ENCODE measurements around the gene DLD. TPM values are rescaled to one million over a fixed set of nuclear protein-coding genes. Genes with fewer than 3 reads are reported as not detected.

The DLD gene
- total and polyA plus RNA-seq, 2 of the 8 experiments (the other 6 are each of a cell fraction or from before 2014, with no cell fraction given): 63.7 to 88.5 TPM

DNA sequence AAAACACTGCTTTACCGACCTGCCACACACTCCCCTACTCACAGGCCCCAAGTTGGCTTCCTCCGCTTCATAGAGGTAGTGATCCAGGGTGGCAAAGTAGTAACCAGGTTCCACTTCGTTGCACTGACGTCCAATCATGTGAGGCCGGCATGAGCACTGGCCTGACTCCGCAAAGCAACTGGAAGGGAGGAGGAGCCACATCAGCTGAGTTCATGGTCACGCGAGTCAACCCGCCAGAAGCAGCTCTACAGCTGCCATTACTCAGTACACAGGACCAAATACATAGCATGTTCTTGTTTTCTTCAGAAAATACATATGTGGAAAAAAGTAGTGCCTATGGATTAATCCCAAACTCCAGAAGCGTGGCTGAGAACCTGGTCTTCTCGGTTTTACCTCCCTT, 73.5 kb downstream of the DLD start (continued):
- TF ChIP-seq, protein P1, sequence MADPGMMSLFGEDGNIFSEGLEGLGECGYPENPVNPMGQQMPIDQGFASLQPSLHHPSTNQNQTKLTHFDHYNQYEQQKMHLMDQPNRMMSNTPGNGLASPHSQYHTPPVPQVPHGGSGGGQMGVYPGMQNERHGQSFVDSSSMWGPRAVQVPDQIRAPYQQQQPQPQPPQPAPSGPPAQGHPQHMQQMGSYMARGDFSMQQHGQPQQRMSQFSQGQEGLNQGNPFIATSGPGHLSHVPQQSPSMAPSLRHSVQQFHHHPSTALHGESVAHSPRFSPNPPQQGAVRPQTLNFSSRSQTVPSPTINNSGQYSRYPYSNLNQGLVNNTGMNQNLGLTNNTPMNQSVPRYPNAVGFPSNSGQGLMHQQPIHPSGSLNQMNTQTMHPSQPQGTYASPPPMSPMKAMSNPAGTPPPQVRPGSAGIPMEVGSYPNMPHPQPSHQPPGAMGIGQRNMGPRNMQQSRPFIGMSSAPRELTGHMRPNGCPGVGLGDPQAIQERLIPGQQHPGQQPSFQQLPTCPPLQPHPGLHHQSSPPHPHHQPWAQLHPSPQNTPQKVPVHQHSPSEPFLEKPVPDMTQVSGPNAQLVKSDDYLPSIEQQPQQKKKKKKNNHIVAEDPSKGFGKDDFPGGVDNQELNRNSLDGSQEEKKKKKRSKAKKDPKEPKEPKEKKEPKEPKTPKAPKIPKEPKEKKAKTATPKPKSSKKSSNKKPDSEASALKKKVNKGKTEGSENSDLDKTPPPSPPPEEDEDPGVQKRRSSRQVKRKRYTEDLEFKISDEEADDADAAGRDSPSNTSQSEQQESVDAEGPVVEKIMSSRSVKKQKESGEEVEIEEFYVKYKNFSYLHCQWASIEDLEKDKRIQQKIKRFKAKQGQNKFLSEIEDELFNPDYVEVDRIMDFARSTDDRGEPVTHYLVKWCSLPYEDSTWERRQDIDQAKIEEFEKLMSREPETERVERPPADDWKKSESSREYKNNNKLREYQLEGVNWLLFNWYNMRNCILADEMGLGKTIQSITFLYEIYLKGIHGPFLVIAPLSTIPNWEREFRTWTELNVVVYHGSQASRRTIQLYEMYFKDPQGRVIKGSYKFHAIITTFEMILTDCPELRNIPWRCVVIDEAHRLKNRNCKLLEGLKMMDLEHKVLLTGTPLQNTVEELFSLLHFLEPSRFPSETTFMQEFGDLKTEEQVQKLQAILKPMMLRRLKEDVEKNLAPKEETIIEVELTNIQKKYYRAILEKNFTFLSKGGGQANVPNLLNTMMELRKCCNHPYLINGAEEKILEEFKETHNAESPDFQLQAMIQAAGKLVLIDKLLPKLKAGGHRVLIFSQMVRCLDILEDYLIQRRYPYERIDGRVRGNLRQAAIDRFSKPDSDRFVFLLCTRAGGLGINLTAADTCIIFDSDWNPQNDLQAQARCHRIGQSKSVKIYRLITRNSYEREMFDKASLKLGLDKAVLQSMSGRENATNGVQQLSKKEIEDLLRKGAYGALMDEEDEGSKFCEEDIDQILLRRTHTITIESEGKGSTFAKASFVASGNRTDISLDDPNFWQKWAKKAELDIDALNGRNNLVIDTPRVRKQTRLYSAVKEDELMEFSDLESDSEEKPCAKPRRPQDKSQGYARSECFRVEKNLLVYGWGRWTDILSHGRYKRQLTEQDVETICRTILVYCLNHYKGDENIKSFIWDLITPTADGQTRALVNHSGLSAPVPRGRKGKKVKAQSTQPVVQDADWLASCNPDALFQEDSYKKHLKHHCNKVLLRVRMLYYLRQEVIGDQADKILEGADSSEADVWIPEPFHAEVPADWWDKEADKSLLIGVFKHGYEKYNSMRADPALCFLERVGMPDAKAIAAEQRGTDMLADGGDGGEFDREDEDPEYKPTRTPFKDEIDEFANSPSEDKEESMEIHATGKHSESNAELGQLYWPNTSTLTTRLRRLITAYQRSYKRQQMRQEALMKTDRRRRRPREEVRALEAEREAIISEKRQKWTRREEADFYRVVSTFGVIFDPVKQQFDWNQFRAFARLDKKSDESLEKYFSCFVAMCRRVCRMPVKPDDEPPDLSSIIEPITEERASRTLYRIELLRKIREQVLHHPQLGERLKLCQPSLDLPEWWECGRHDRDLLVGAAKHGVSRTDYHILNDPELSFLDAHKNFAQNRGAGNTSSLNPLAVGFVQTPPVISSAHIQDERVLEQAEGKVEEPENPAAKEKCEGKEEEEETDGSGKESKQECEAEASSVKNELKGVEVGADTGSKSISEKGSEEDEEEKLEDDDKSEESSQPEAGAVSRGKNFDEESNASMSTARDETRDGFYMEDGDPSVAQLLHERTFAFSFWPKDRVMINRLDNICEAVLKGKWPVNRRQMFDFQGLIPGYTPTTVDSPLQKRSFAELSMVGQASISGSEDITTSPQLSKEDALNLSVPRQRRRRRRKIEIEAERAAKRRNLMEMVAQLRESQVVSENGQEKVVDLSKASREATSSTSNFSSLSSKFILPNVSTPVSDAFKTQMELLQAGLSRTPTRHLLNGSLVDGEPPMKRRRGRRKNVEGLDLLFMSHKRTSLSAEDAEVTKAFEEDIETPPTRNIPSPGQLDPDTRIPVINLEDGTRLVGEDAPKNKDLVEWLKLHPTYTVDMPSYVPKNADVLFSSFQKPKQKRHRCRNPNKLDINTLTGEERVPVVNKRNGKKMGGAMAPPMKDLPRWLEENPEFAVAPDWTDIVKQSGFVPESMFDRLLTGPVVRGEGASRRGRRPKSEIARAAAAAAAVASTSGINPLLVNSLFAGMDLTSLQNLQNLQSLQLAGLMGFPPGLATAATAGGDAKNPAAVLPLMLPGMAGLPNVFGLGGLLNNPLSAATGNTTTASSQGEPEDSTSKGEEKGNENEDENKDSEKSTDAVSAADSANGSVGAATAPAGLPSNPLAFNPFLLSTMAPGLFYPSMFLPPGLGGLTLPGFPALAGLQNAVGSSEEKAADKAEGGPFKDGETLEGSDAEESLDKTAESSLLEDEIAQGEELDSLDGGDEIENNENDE (IDR thresholded peaks at IDR 0.05; ENCODE audit: insufficient replicate concordance, low read length): no peak
- TF ChIP-seq CREB1 (IDR thresholded peaks at IDR 0.05): no peak
- TF ChIP-seq RFX5 (IDR thresholded peaks at IDR 0.05; ENCODE audit: borderline replicate concordance, low read depth, low read length): no peak
- TF ChIP-seq SP4 (IDR thresholded peaks at IDR 0.05; ENCODE audit: low read length): no peak
- no peak for TF ChIP-seq EZH2 (IDR thresholded peaks at IDR 0.05; ENCODE audit: low read depth, low read length, severe bottlenecking)
- TF ChIP-seq BCL11A (IDR thresholded peaks at IDR 0.05; ENCODE audit: low read depth in 2 of 2, low read length in 2 of 2): no peak
- TF ChIP-seq TBP (IDR thresholded peaks at IDR 0.05; ENCODE audit: low read depth, low read length): no peak
- TF ChIP-seq FOSL1 (IDR thresholded peaks at IDR 0.05; ENCODE audit: insufficient read depth, low read depth, low read length): no peak

Data from H1 (cell line).